C4-2B (cell line): Measurements from ENCODE around the gene NF2.

Source experiments
- ZFX ChIP-seq: fragments of 450-650 bp; IDR thresholded peaks from 2 replicates; pipeline ENCODE4 v1.6.1; 2017
- TF ChIP-seq, protein P1 (sequence below): fragments of 450-650 bp; conservative IDR thresholded peaks from 2 replicates; pipeline ENCODE4 v1.5.1; 2017; ENCODE audit warnings: mild to moderate bottlenecking

DNA sequence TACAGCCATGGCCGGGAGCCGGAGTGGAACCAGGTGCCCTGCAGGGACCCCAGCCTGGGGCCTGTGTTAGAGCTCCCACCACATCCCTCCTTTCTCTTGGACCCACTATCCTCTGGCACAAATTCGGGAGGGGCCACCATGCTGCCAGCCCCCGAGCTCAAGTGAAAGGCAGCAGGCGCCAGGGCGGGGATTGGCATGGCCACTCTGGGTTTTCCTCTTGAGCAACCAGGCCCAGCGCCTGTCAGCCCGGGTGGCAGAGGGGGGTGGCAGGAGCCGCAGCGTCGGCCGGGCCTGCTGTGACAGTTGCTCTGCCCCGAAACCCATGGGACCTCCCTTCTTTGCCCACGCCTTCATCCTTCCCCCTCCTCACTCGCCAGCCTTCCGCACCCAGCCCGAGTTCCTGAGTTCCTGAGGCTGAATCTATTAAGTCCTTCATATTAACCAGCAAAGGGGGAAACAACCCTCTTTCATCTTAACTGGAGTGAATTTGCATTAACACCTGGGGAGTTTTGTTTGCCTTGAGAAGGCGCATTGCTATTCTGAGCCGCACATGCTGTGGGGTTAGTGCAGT is 99.6 kb downstream of the NF2 start:
- TF ChIP-seq, protein P1, sequence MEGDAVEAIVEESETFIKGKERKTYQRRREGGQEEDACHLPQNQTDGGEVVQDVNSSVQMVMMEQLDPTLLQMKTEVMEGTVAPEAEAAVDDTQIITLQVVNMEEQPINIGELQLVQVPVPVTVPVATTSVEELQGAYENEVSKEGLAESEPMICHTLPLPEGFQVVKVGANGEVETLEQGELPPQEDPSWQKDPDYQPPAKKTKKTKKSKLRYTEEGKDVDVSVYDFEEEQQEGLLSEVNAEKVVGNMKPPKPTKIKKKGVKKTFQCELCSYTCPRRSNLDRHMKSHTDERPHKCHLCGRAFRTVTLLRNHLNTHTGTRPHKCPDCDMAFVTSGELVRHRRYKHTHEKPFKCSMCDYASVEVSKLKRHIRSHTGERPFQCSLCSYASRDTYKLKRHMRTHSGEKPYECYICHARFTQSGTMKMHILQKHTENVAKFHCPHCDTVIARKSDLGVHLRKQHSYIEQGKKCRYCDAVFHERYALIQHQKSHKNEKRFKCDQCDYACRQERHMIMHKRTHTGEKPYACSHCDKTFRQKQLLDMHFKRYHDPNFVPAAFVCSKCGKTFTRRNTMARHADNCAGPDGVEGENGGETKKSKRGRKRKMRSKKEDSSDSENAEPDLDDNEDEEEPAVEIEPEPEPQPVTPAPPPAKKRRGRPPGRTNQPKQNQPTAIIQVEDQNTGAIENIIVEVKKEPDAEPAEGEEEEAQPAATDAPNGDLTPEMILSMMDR, result no peak
- no peak for TF ChIP-seq ZFX
